ENCODE measurements around the gene SORCS2. TPM values are rescaled to one million over a fixed set of nuclear protein-coding genes. Genes with fewer than 3 reads are reported as not detected.

The SORCS2 gene
- total and polyA plus RNA-seq, 2 of the 8 experiments (the other 6 are each of a cell fraction or from before 2014, with no cell fraction given): 0.36 to 1.8 TPM

DNA sequence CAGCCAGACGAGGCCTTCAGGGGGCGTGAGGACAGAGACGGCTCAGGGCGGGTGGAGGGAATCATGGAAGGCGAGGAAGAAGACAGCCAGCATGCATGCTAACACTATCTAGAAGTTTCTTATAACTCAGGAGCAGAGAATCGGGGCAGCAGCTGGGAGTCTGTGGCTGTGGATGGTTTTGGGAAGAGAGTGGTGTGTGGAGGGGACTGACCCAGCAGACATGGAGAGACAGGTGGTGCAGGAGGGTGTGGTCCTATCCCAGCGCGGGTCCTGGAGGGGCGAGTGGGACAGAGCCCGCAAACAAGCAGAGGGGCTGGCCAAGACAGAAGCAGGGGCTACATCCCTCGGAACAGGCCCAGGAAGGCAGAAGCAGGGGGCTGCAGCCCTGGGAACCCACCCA, 555.2 kb downstream of the SORCS2 start:
- Histone ChIP-seq H3K9me3 (ENCODE audit: insufficient read depth in 2 of 2, low read depth in 1 of 2, low read length in 1 of 2) (no peaks in the 10 kb centered on the region), H2BK5ac (ENCODE audit: low read depth, low read length) (no peak overlapping the region), H3K56ac (replicated peaks; ENCODE audit: insufficient read length, low read depth, low read length) (no peak overlapping the region), H3K18ac (ENCODE audit: extremely low read depth, low read length) (no peak overlapping the region), H3K4me2 (ENCODE audit: insufficient read depth in 1 of 2, low read depth in 2 of 2, low read length in 2 of 2) (no peak overlapping the region), H3K79me1 (ENCODE audit: low read depth, low read length) (no peaks in the 10 kb centered on the region), H3K4me3 (ENCODE audit: extremely low read depth in 1 of 4, insufficient read depth in 2 of 4, low read depth in 3 of 4, low read length in 4 of 4) (no peak overlapping the region), H3K36me3 (ENCODE audit: control insufficient read depth in 2 of 4, insufficient read depth in 4 of 4, low read length in 3 of 4) (no peaks in the 10 kb centered on the region), H3K23ac (ENCODE audit: insufficient read length) (no peak overlapping the region), H3K9ac (replicated peaks in 1 of 4; ENCODE audit: extremely low read depth in 1 of 4, low read depth in 3 of 4, low read length in 3 of 4) (no peak overlapping the region), H3K79me2 (ENCODE audit: control insufficient read depth in 1 of 2, insufficient read depth in 2 of 2, low read length in 2 of 2) (no peaks in the 10 kb centered on the region), H4K20me1 (replicated peaks in 1 of 2; ENCODE audit: control insufficient read depth in 1 of 2, insufficient read depth in 2 of 2, low read length in 2 of 2) (peaks cover 0 to 4% of the 10 kb centered on the region in 2 experiments), H2BK15ac (ENCODE audit: low read length) (no peak overlapping the region), H3K27me3 (replicated peaks in 1 of 4; ENCODE audit: control insufficient read depth in 3 of 4, extremely low read depth in 1 of 4, insufficient read depth in 3 of 4, low read length in 3 of 4) (no peaks in the 10 kb centered on the region; a peak in 2 of 7 replicates), H3K23me2 (ENCODE audit: low read depth, low read length) (no peaks in the 10 kb centered on the region), H2BK120ac (replicated peaks; ENCODE audit: low read depth, low read length) (no peak overlapping the region), H4K91ac (replicated peaks; ENCODE audit: insufficient read length, low read length) (no peak overlapping the region), H2AFZ (ENCODE audit: low read length) (no peak overlapping the region), H3K4ac (replicated peaks; ENCODE audit: insufficient read length, low read depth, low read length) (no peak overlapping the region), H2BK20ac (ENCODE audit: low read length) (no peak overlapping the region), H3K14ac (ENCODE audit: insufficient read length) (no peak overlapping the region), H3K27ac (ENCODE audit: low read depth, low read length) (no peak overlapping the region), H4K8ac (ENCODE audit: extremely low read depth, insufficient read depth, low read length) (no peak overlapping the region), H3K4me1 (replicated peaks in 1 of 4; ENCODE audit: control insufficient read depth in 3 of 4, insufficient read depth in 4 of 4, low read length in 3 of 4) (no peaks in the 10 kb centered on the region), H4K5ac (ENCODE audit: insufficient read length, low read depth, low read length) (no peak overlapping the region), H2AK5ac (ENCODE audit: low read depth, low read length) (no peak overlapping the region), H2BK12ac (ENCODE audit: low read depth, low read length) (no peak overlapping the region)
- DNase-seq (ENCODE audit: low read depth in 1 of 2, low spot score in 2 of 2) (no peak), FAIRE-seq (no peak)
- 91% methylated on average over 11 of the region's 11 CpGs; no CpG with 5 or more reads in 1 of the 2 experiments for WGBS, 2 experiments (ENCODE audit: extremely low coverage in 1 of 2, insufficient coverage in 1 of 2, insufficient read length in 1 of 2, insufficient replicate concordance in 2 of 2, low coverage in 1 of 2, low lambda C conversion rate in 2 of 2, missing lambda C conversion rate in 1 of 2)
- POLR2A ChIA-PET (ENCODE audit: partially characterized antibody): no interaction called here
- CTCF ChIA-PET (ENCODE audit: partially characterized antibody): interaction anchor here (0.9 to 1.8 kb wide), 2 partner anchors 14 to 51 kb away, joined by 3 to 6 read pairs; no protein-coding TSS in a partner anchor
- TF ChIP-seq KDM5A (IDR thresholded peaks at IDR 0.05; ENCODE audit: low read length) (no peak), JUND (IDR thresholded peaks at IDR 0.05; ENCODE audit: low read length) (no peak), HDAC2 (IDR thresholded peaks at IDR 0.05; ENCODE audit: borderline replicate concordance in 1 of 2, low read depth in 2 of 2, low read length in 2 of 2) (no peak), KDM4A (IDR thresholded peaks at IDR 0.05; ENCODE audit: low read depth, low read length, severe bottlenecking) (no peak), NRF1 (IDR thresholded peaks at IDR 0.05; ENCODE audit: low read depth, low read length) (no peak), FOSL1 (IDR thresholded peaks at IDR 0.05; ENCODE audit: insufficient read depth, low read depth, low read length) (no peak), USF2 (IDR thresholded peaks at IDR 0.05; ENCODE audit: low read length) (no peak), KDM1A (IDR thresholded peaks at IDR 0.05; ENCODE audit: borderline replicate concordance, low read length) (no peak), POLR2AphosphoS5 (IDR thresholded peaks at IDR 0.05; ENCODE audit: low read depth, low read length) (no peak), JUN (IDR thresholded peaks at IDR 0.05; ENCODE audit: low read depth, low read length) (no peak), TAF7 (optimal IDR thresholded peaks at IDR 0.05; ENCODE audit: borderline replicate concordance, low read depth, low read length) (no peak), SP4 (IDR thresholded peaks at IDR 0.05; ENCODE audit: low read length) (no peak), BACH1 (IDR thresholded peaks at IDR 0.05; ENCODE audit: low read length) (no peak), SIRT6 (IDR thresholded peaks at IDR 0.05; ENCODE audit: low read length) (no peak), TEAD4 (IDR thresholded peaks at IDR 0.05; ENCODE audit: low read depth, low read length) (no peak)
